Stimulated activated CD8-positive, alpha-beta memory T cell treated with anti-CD3 and anti-CD28 coated beads, Interleukin-4, amount 100 ng/mL, for 1 hour (primary cell): Measurements from ENCODE around the gene PHOSPHO1.
"Not testable (repeated sequence)": the region's sequence is repeated elsewhere in the genome, so short reads cannot be mapped to it uniquely, and the experiment has no call there.

Experiments
- DNase-seq, 2 donors: peaks; one replicate each; pipeline ENCODE4 v3.0.0-alpha.2; 2020; ENCODE audit warnings: low read depth in 2 of 2, low spot score in 1 of 2

The PHOSPHO1 gene

GRCh38 chr17:49230636-49231562 lies at the start of gene PHOSPHO1:
PHOSPHO1 (minus strand) TSS chr17:49230787; CDS start chr17:49226691, 4,096 bp downstream.
- peak; percentile 77 for DNase-seq

- no peak for DNase-seq
Measured at GRCh38 chr17:49280061-49280460, 49.5 kb upstream of the PHOSPHO1 start.

- DNase-seq, result not testable (repeated sequence)
Measured at GRCh38 chr17:49279263-49280015, 48.9 kb upstream of the PHOSPHO1 start.

- DNase-seq, result no peak
Measured at GRCh38 chr17:49278076-49278475, 47.5 kb upstream of the PHOSPHO1 start.

- no peak for DNase-seq
Measured at GRCh38 chr17:49277638-49278037, 47.1 kb upstream of the PHOSPHO1 start.

GRCh38 chr17:49275981-49276380 lies 45.4 kb upstream of the PHOSPHO1 start:
- not testable (repeated sequence) for DNase-seq

- DNase-seq, result no peak
Measured at GRCh38 chr17:49269356-49269755, 38.8 kb upstream of the PHOSPHO1 start.

- no peak for DNase-seq
Measured at GRCh38 chr17:49267912-49268311, 37.3 kb upstream of the PHOSPHO1 start.

- DNase-seq, result no peak
Measured at GRCh38 chr17:49266233-49266632, 35.6 kb upstream of the PHOSPHO1 start.

GRCh38 chr17:49261540-49261939 lies 31.0 kb upstream of the PHOSPHO1 start:
- DNase-seq, result not testable (repeated sequence)

GRCh38 chr17:49260817-49261291 lies 30.3 kb upstream of the PHOSPHO1 start:
- DNase-seq, result no peak

GRCh38 chr17:49260011-49260816 lies 29.6 kb upstream of the PHOSPHO1 start:
- peak in 1 of 2 donors; percentile 11 for DNase-seq

- no peak for DNase-seq
Measured at GRCh38 chr17:49259663-49260010, 29.1 kb upstream of the PHOSPHO1 start.

GRCh38 chr17:49258394-49258793 lies 27.8 kb upstream of the PHOSPHO1 start:
- no peak for DNase-seq

- DNase-seq, result no peak
Measured at GRCh38 chr17:49255125-49255524, 24.5 kb upstream of the PHOSPHO1 start.

GRCh38 chr17:49254066-49254465 lies 23.5 kb upstream of the PHOSPHO1 start:
- DNase-seq, result no peak

- DNase-seq, result no peak
Measured at GRCh38 chr17:49252148-49252695, 21.6 kb upstream of the PHOSPHO1 start.

- DNase-seq, result no peak
Measured at GRCh38 chr17:49249890-49250522, 19.4 kb upstream of the PHOSPHO1 start.

GRCh38 chr17:49249292-49249794 lies 18.8 kb upstream of the PHOSPHO1 start:
- no peak for DNase-seq

- DNase-seq, result no peak
Measured at GRCh38 chr17:49247944-49248343, 17.4 kb upstream of the PHOSPHO1 start.
